Measurements from ENCODE around the gene KCNAB1. TPM values are rescaled to one million over a fixed set of nuclear protein-coding genes. Genes with fewer than 3 reads are reported as not detected.

The KCNAB1 gene
- total RNA-seq, 1 experiment from 2014 or later = not detected

DNA sequence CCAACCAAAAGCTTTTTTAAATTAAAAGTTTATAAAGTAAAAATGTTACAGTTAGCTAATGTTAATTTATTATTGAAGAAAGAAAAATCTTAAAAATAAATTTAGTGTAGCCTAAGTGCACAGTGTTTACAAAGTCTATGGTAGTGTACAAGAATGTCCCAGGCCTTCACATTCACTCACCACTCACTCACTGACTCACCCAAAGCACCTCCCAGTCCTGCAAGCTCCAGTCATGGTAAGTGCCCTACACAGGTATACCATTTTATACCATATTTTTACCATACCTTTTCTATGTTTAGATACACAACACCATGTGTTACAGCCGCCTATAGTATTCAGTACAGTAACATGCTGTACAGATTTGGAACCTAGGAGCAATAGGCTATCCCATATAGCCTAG, 405.4 kb downstream of the KCNAB1 start:
- BruUV-seq (replicated peaks) = no TSS peak
- intact Hi-C loops (cut with micrococcal nuclease; ENCODE audit: unreplicated experiment) = no loop called here
- H3K4me3 ChIP-seq (ENCODE audit: low read depth, low read length, poor library complexity, severe bottlenecking) = no peak overlapping the region
- no peaks in the 10 kb centered on the region for H3K9me3 ChIP-seq (ENCODE audit: low read depth, low read length, poor library complexity, severe bottlenecking)
- no peak for DNase-seq (ENCODE audit: low spot score)
- CTCF ChIA-PET = interaction anchor here (0.6 kb wide), 1 partner anchor 15 kb away, joined by 4 read pairs; no protein-coding TSS in a partner anchor
- no peaks in the 10 kb centered on the region for H3K27me3 ChIP-seq (replicated peaks; ENCODE audit: insufficient read depth, low read depth, low read length, poor library complexity)
- no peak for TF ChIP-seq EZH2 (IDR thresholded peaks at IDR 0.05; ENCODE audit: borderline replicate concordance, low read depth, low read length, poor library complexity, severe bottlenecking)
- TF ChIP-seq, protein P1, sequence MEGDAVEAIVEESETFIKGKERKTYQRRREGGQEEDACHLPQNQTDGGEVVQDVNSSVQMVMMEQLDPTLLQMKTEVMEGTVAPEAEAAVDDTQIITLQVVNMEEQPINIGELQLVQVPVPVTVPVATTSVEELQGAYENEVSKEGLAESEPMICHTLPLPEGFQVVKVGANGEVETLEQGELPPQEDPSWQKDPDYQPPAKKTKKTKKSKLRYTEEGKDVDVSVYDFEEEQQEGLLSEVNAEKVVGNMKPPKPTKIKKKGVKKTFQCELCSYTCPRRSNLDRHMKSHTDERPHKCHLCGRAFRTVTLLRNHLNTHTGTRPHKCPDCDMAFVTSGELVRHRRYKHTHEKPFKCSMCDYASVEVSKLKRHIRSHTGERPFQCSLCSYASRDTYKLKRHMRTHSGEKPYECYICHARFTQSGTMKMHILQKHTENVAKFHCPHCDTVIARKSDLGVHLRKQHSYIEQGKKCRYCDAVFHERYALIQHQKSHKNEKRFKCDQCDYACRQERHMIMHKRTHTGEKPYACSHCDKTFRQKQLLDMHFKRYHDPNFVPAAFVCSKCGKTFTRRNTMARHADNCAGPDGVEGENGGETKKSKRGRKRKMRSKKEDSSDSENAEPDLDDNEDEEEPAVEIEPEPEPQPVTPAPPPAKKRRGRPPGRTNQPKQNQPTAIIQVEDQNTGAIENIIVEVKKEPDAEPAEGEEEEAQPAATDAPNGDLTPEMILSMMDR (conservative IDR thresholded peaks at IDR 0.05; ENCODE audit: low read depth, low read length) = no peak
- no peaks in the 10 kb centered on the region for H3K36me3 ChIP-seq (ENCODE audit: insufficient read depth, low read length, poor library complexity, severe bottlenecking)
- H3K4me1 ChIP-seq (ENCODE audit: insufficient read depth, low read length, poor library complexity, severe bottlenecking) = peaks cover 17% of the 10 kb centered on the region
- no peak overlapping the region for H3K27ac ChIP-seq (ENCODE audit: low read depth, low read length, poor library complexity, severe bottlenecking)
- POLR2A ChIA-PET (ENCODE audit: low non-redundant PET) = interaction anchor here (0.6 kb wide), 2 partner anchors 331 to 650 kb away, joined by 3 to 5 read pairs; no protein-coding TSS in a partner anchor

DNA sequence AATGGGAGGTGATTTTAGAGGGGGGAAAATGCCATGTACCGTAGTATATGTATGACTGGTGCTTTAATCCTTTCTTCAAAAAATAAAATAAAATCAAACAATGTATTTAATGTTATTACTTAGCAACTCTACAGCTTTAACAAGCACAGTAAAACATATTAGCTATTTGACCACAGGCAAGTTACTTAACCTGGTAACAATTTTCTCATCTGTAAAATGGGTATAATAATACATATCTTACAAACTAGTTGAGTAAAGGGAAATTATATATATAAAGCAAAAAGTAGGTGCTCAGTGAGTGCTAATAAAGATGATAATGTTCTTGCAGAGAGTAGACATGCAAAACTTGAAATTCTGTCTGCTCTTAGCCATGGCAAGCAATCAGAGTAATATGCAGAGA, 406.7 kb downstream of the KCNAB1 start:
- DNase-seq (ENCODE audit: low spot score) = no peak

DNA sequence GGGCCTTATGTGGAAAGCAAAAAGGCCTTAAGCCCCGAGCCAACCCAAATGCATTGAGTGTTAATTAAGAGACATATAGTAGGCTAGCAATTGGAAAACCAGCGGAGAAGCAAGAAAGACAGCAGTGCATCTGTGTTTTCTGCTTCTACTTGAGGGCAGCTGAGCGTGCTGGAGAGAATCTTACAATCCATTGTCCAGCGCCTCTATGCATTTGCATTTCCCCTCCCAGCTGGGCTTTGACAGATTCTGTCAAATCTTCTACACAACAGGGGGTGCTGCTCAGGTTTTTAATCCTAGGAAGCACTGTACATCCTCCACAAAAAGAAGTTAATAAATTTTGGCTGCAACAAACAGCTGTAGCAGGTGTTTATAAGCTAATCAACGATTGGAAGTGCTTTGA, 410.6 kb downstream of the KCNAB1 start:
- POLR2A ChIA-PET (ENCODE audit: low non-redundant PET) = no interaction called here
- Histone ChIP-seq H3K4me1 (ENCODE audit: insufficient read depth, low read length, poor library complexity, severe bottlenecking) (peaks cover 12% of the 10 kb centered on the region), H3K27me3 (replicated peaks; ENCODE audit: insufficient read depth, low read depth, low read length, poor library complexity) (no peaks in the 10 kb centered on the region), H3K4me3 (ENCODE audit: low read depth, low read length, poor library complexity, severe bottlenecking) (no peak overlapping the region), H3K9me3 (ENCODE audit: low read depth, low read length, poor library complexity, severe bottlenecking) (no peaks in the 10 kb centered on the region), H3K36me3 (ENCODE audit: insufficient read depth, low read length, poor library complexity, severe bottlenecking) (no peaks in the 10 kb centered on the region), H3K27ac (ENCODE audit: low read depth, low read length, poor library complexity, severe bottlenecking) (no peak overlapping the region)
- DNase-seq (ENCODE audit: low spot score) = no peak
- CTCF ChIA-PET = no interaction called here
- no peak for TF ChIP-seq EZH2 (IDR thresholded peaks at IDR 0.05; ENCODE audit: borderline replicate concordance, low read depth, low read length, poor library complexity, severe bottlenecking)
- no TSS peak for BruUV-seq (replicated peaks)
- intact Hi-C loops (cut with micrococcal nuclease; ENCODE audit: unreplicated experiment) = no loop called here

More for the DNA sequence above, 406.7 kb downstream of the KCNAB1 start:
- no TSS peak for BruUV-seq (replicated peaks)
- Histone ChIP-seq H3K4me3 (ENCODE audit: low read depth, low read length, poor library complexity, severe bottlenecking) (no peak overlapping the region), H3K4me1 (ENCODE audit: insufficient read depth, low read length, poor library complexity, severe bottlenecking) (peaks cover 17% of the 10 kb centered on the region), H3K9me3 (ENCODE audit: low read depth, low read length, poor library complexity, severe bottlenecking) (no peaks in the 10 kb centered on the region), H3K36me3 (ENCODE audit: insufficient read depth, low read length, poor library complexity, severe bottlenecking) (no peaks in the 10 kb centered on the region), H3K27me3 (replicated peaks; ENCODE audit: insufficient read depth, low read depth, low read length, poor library complexity) (no peaks in the 10 kb centered on the region), H3K27ac (ENCODE audit: low read depth, low read length, poor library complexity, severe bottlenecking) (no peak overlapping the region)
- CTCF ChIA-PET = no interaction called here
- intact Hi-C loops (cut with micrococcal nuclease; ENCODE audit: unreplicated experiment) = no loop called here
- POLR2A ChIA-PET (ENCODE audit: low non-redundant PET) = no interaction called here
- no peak for TF ChIP-seq EZH2 (IDR thresholded peaks at IDR 0.05; ENCODE audit: borderline replicate concordance, low read depth, low read length, poor library complexity, severe bottlenecking)
- TF ChIP-seq, protein P1 (conservative IDR thresholded peaks at IDR 0.05; ENCODE audit: low read depth, low read length) = no peak

DNA sequence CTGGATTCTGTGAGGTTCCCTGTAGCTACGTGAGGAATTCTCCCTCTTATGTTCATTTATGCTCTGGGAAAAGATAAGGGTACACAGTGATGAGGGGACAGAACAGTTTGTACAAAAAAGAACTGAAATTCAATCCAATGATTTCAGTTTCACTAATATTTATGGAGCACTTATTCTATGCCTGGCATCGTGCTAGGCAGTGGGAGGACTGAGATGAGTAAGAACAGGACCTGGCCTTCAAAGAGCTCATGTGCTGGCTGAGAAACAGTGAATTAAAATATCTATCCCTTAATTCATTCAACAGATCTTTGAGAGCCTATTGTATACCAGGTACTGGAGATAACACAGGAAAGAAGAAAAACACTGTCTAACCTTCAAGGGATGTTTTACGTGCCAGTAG, 412.4 kb downstream of the KCNAB1 start:
- Histone ChIP-seq H3K36me3 (ENCODE audit: insufficient read depth, low read length, poor library complexity, severe bottlenecking) (peaks cover 11% of the 10 kb centered on the region), H3K4me1 (ENCODE audit: insufficient read depth, low read length, poor library complexity, severe bottlenecking) (peaks cover 28% of the 10 kb centered on the region), H3K27me3 (replicated peaks; ENCODE audit: insufficient read depth, low read depth, low read length, poor library complexity) (no peaks in the 10 kb centered on the region), H3K9me3 (ENCODE audit: low read depth, low read length, poor library complexity, severe bottlenecking) (no peaks in the 10 kb centered on the region), H3K4me3 (ENCODE audit: low read depth, low read length, poor library complexity, severe bottlenecking) (no peak overlapping the region), H3K27ac (ENCODE audit: low read depth, low read length, poor library complexity, severe bottlenecking) (no peak overlapping the region)
- no TSS peak for BruUV-seq (replicated peaks)
- ChIA-PET POLR2A (ENCODE audit: low non-redundant PET) (no interaction called here), CTCF (no interaction called here)
- intact Hi-C loops (cut with micrococcal nuclease; ENCODE audit: unreplicated experiment) = no loop called here
- TF ChIP-seq EZH2 (IDR thresholded peaks at IDR 0.05; ENCODE audit: borderline replicate concordance, low read depth, low read length, poor library complexity, severe bottlenecking) = no peak
- TF ChIP-seq, protein P1 (conservative IDR thresholded peaks at IDR 0.05; ENCODE audit: low read depth, low read length) = no peak
- no peak for DNase-seq (ENCODE audit: low spot score)
